Mesendoderm (in vitro differentiated cells): ENCODE results near the gene CIT.
"Not testable (repeated sequence)": the region's sequence is repeated elsewhere in the genome, so short reads cannot be mapped to it uniquely, and the experiment has no call there.

ENCODE experiments used
- DNase-seq: peaks from one replicate; pipeline ENCODE4 v3.0.0; 2013
- H2AK5ac ChIP-seq: 2 replicates; pipeline ENCODE4 v1.6.1; 2013; ENCODE audit warnings: low read length, inconsistent platforms
- H2BK120ac ChIP-seq: 2 replicates; pipeline ENCODE4 v1.6.1; 2013; ENCODE audit warnings: low read depth, mild to moderate bottlenecking, low read length, moderate library complexity, mixed read lengths
- H2BK15ac ChIP-seq: replicated peaks from 2 replicates; pipeline ENCODE4 v1.6.1; 2013; ENCODE audit warnings: low read depth, mild to moderate bottlenecking, moderate library complexity
- H2BK5ac ChIP-seq: 2 replicates; pipeline ENCODE4 v1.6.1; 2013; ENCODE audit warnings: low read length, inconsistent platforms
- H3K18ac ChIP-seq: 2 replicates; pipeline ENCODE4 v1.6.1; 2013; ENCODE audit warnings: mild to moderate bottlenecking, low read length, mixed read lengths
- H3K23ac ChIP-seq: one replicate; pipeline ENCODE4 v1.6.1; 2013; ENCODE audit warnings: low read length
- H3K27ac ChIP-seq: 2 replicates; pipeline ENCODE4 v1.5.1; 2013; ENCODE audit warnings: low read depth, mild to moderate bottlenecking, inconsistent platforms, low read length, moderate library complexity
- H3K27me3 ChIP-seq: 2 replicates; pipeline ENCODE4 v1.6.1; 2013; ENCODE audit warnings: low read length, control low read depth, mild to moderate bottlenecking, inconsistent platforms; ENCODE audit not compliant: insufficient read depth, poor library complexity
- H3K36me3 ChIP-seq: 2 replicates; pipeline ENCODE4 v1.6.1; 2013; ENCODE audit warnings: low read length, inconsistent platforms; ENCODE audit not compliant: control insufficient read depth, insufficient read depth
- H3K4ac ChIP-seq: one replicate; pipeline ENCODE4 v1.6.1; 2013; ENCODE audit warnings: low read depth, mild to moderate bottlenecking, low read length, moderate library complexity
- H3K4me1 ChIP-seq: 2 replicates; pipeline ENCODE4 v1.6.1; 2013; ENCODE audit warnings: low read depth, low read length, inconsistent platforms; ENCODE audit not compliant: control insufficient read depth
- H3K4me2 ChIP-seq: 2 replicates; pipeline ENCODE4 v1.6.1; 2013; ENCODE audit warnings: low read length
- H3K4me3 ChIP-seq: 2 replicates; pipeline ENCODE4 v1.5.1; 2013; ENCODE audit warnings: mild to moderate bottlenecking, low read length
- H3K56ac ChIP-seq: one replicate; pipeline ENCODE4 v1.6.1; 2013; ENCODE audit warnings: low read length
- H3K79me1 ChIP-seq: 2 replicates; pipeline ENCODE4 v1.6.1; 2013; ENCODE audit warnings: low read length, inconsistent platforms
- H3K79me2 ChIP-seq: 2 replicates; pipeline ENCODE4 v1.6.1; 2013; ENCODE audit warnings: mild to moderate bottlenecking, low read length; ENCODE audit not compliant: control insufficient read depth, insufficient read depth
- H3K9ac ChIP-seq: 2 replicates; pipeline ENCODE4 v1.6.1; 2013; ENCODE audit warnings: low read length, inconsistent platforms
- H4K5ac ChIP-seq: one replicate; pipeline ENCODE4 v1.6.1; 2013; ENCODE audit warnings: low read length
- H4K8ac ChIP-seq: one replicate; pipeline ENCODE4 v1.6.1; 2013; ENCODE audit warnings: low read depth, mild to moderate bottlenecking, control low read depth, low read length, moderate library complexity
- WGBS: extraction: QIAGEN DNeasy Blood & Tissue Kit; methylation state at CpG from one replicate; pipeline ENCODE4 v1.1.7; 2013; ENCODE audit warnings: low lambda C conversion rate, missing lambda C conversion rate; ENCODE audit not compliant: insufficient coverage; ENCODE audit errors: extremely low coverage; 5-methylcytosine and 5-hydroxymethylcytosine counted together

Gene CIT

GRCh38 chr12:119710965-119711551 lies 166.1 kb downstream of the CIT start:
- Histone ChIP-seq H2BK120ac (no peak overlapping the region), H3K79me2 (no peaks in the 10 kb centered on the region), H3K27ac (no peak overlapping the region), H3K4ac (no peak overlapping the region), H2BK5ac (no peak overlapping the region), H2AK5ac (no peak overlapping the region), H3K56ac (no peak overlapping the region), H3K4me2 (no peak overlapping the region), H3K27me3 (no peaks in the 10 kb centered on the region), H3K4me3 (no peak overlapping the region), H2BK15ac (no peak overlapping the region), H3K23ac (no peak overlapping the region), H3K4me1 (no peaks in the 10 kb centered on the region), H3K79me1 (no peaks in the 10 kb centered on the region), H3K36me3 (peaks cover 6% of the 10 kb centered on the region), H4K8ac (no peak overlapping the region), H3K18ac (no peak overlapping the region), H4K5ac (no peak overlapping the region), H3K9ac (no peak overlapping the region)
- no peak for DNase-seq
- no CpG with 5 or more reads among the region's 15 CpGs for WGBS

GRCh38 chr12:119710374-119710964 lies 166.7 kb downstream of the CIT start:
- H3K23ac ChIP-seq = no peak overlapping the region
- H3K79me2 ChIP-seq = no peaks in the 10 kb centered on the region
- no peak overlapping the region for H4K8ac ChIP-seq
- H3K56ac ChIP-seq = no peak overlapping the region
- H3K79me1 ChIP-seq = no peaks in the 10 kb centered on the region
- no peak overlapping the region for H2BK15ac ChIP-seq
- H3K4me1 ChIP-seq = no peaks in the 10 kb centered on the region
- H4K5ac ChIP-seq = no peak overlapping the region
- peaks cover 6% of the 10 kb centered on the region for H3K36me3 ChIP-seq
- no peak overlapping the region for H2BK120ac ChIP-seq
- no peak for DNase-seq
- H3K18ac ChIP-seq = no peak overlapping the region
- no CpG with 5 or more reads among the region's 11 CpGs for WGBS
- no peak overlapping the region for H2AK5ac ChIP-seq
- no peak overlapping the region for H3K9ac ChIP-seq
- H3K4me3 ChIP-seq = no peak overlapping the region
- no peak overlapping the region for H3K4ac ChIP-seq
- H3K27me3 ChIP-seq = no peaks in the 10 kb centered on the region
- no peak overlapping the region for H3K27ac ChIP-seq
- no peak overlapping the region for H3K4me2 ChIP-seq
- H2BK5ac ChIP-seq = no peak overlapping the region

DNA sequence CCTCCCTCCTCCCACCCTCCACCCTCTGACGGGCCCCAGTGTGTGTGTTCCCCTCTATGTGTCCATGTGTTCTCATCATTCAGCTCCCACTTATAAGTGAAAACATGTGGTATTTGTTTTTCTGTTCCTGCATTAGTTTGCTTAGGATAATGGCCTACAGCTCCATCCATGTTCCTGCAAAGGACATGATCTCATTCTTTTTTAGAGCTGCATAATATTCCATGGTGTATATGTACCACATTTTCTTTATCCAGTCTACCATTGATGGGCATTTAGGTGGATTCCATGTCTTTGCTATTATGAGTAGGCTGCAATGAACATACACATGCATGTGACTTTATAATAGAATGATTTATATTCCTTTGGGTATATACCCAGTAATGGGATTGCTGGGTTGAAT lies 170.7 kb downstream of the CIT start:
- not testable (repeated sequence) for H2BK120ac ChIP-seq, H3K4me2 ChIP-seq, DNase-seq, H3K4me3 ChIP-seq, H4K5ac ChIP-seq, H3K27me3 ChIP-seq, H3K36me3 ChIP-seq, H3K56ac ChIP-seq, H3K9ac ChIP-seq, H3K18ac ChIP-seq, H4K8ac ChIP-seq, H3K23ac ChIP-seq, H3K27ac ChIP-seq, H3K79me1 ChIP-seq, H3K4ac ChIP-seq, H2BK5ac ChIP-seq, H2AK5ac ChIP-seq, H3K4me1 ChIP-seq, H3K79me2 ChIP-seq, H2BK15ac ChIP-seq
- WGBS = no CpG with 5 or more reads among the region's 1 CpG

GRCh38 chr12:119705182-119705581 lies 171.9 kb downstream of the CIT start:
- no peak overlapping the region for H3K18ac ChIP-seq
- H4K5ac ChIP-seq = no peak overlapping the region
- no peak overlapping the region for H3K23ac ChIP-seq
- no peaks in the 10 kb centered on the region for H3K79me1 ChIP-seq
- H4K8ac ChIP-seq = no peak overlapping the region
- no peak overlapping the region for H3K4me3 ChIP-seq
- H2BK5ac ChIP-seq = no peak overlapping the region
- WGBS = no CpG with 5 or more reads among the region's 7 CpGs
- no peak overlapping the region for H3K4me2 ChIP-seq
- no peak overlapping the region for H2BK120ac ChIP-seq
- no peak for DNase-seq
- H3K27me3 ChIP-seq = no peaks in the 10 kb centered on the region
- H3K27ac ChIP-seq = no peak overlapping the region
- no peak overlapping the region for H2AK5ac ChIP-seq
- H3K4me1 ChIP-seq = no peaks in the 10 kb centered on the region
- no peak overlapping the region for H3K56ac ChIP-seq
- peaks cover 4% of the 10 kb centered on the region for H3K36me3 ChIP-seq
- H3K79me2 ChIP-seq = no peaks in the 10 kb centered on the region
- H3K9ac ChIP-seq = no peak overlapping the region
- no peak overlapping the region for H2BK15ac ChIP-seq
- H3K4ac ChIP-seq = no peak overlapping the region

DNA sequence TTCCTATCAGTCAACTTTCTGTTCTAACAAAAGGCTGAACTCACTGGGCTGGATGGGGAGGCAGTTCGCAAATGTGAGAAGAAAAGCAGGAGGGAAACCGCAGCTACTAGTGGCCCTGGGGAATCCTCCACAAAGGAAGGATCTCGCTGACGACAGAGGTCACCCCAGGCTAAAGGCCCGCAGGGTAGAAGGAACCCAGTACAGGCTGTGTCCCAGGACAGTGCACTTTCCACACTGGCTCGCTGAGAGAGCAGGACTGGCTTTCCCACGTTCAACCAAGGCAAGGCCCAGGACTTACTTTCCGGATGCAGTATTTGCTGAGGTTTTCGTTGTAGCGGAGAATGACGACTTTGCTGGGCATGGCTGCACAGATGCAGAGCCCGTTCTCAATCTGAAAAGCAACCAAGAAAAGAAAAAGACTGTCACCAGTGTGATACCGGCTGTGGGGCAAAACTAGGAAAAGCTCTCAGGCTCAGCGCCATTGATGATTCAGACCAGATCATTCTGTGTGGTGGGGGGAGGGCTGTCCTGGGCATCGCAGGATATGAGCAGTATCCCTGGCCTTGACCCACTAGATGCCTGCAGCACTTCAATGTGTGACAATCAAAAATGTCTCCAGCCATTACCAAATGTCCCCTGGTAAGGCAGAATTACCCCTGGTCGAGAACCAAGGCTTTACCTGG lies 172.9 kb downstream of the CIT start:
- DNase-seq = no peak
- no peak overlapping the region for H4K5ac ChIP-seq
- no peaks in the 10 kb centered on the region for H3K4me1 ChIP-seq
- no peaks in the 10 kb centered on the region for H3K27me3 ChIP-seq
- H2BK120ac ChIP-seq = no peak overlapping the region
- no peaks in the 10 kb centered on the region for H3K79me1 ChIP-seq
- no peak overlapping the region for H3K4ac ChIP-seq
- H2BK5ac ChIP-seq = no peak overlapping the region
- no peak overlapping the region for H3K56ac ChIP-seq
- H3K23ac ChIP-seq = no peak overlapping the region
- no CpG with 5 or more reads among the region's 16 CpGs for WGBS
- H2AK5ac ChIP-seq = no peak overlapping the region
- H3K79me2 ChIP-seq = no peaks in the 10 kb centered on the region
- peaks cover 6% of the 10 kb centered on the region for H3K36me3 ChIP-seq
- H3K4me2 ChIP-seq = no peak overlapping the region
- H3K9ac ChIP-seq = no peak overlapping the region
- H3K27ac ChIP-seq = no peak overlapping the region
- H2BK15ac ChIP-seq = no peak overlapping the region
- H3K4me3 ChIP-seq = no peak overlapping the region
- H4K8ac ChIP-seq = no peak overlapping the region
- H3K18ac ChIP-seq = no peak overlapping the region
